Islet of Langerhans (tissue), 1 donor: Measurements from ENCODE around the gene KCNC4.

Source experiments
- FAIRE-seq: peaks from one replicate; lab custom pipeline; 2011; peaks lifted over from hg19 to GRCh38; lab: Jason Lieb, UNC

The KCNC4 gene

DNA sequence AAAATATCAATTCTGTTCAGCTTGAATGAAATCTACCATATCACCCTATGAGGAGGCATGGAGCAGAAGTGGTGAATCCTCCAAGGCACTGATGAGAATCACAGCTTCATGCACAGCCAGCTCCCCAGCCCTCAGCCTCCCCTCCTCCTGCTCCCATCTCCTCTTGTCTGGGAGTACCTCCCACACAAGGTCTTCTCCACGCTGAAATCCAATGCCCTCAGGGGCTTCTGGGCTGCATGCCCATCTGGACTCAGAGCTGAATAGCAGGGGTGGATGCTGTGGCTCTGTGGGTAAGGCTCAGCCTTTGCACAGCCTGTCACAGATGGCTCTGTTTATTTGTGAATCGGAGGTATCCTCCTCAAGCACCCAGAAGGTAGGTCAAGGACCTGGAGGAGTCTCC lies 48.6 kb downstream of the KCNC4 start:
- FAIRE-seq, result no peak

DNA sequence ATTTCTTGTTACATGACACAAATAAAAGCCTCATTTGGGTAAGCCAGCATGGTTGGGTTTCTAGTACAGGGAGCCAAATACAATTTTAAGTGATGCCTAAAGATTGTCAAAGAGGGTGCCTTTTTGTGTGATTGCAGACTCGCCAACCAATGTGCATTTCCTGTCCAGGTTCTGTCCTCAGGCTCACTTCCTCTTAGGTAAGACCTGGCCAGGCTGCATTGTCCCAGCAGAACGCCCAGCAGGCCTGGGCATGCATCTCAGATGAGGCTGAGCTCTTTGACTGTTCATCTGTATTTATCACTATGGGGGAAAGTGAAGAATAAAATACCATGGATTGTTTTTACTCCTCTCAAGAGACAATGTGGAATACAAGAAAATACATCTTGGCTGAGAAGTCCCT lies 49.7 kb downstream of the KCNC4 start:
- no peak for FAIRE-seq
